Ovary (tissue), 3 donors: ENCODE data around the gene TBP.
"Not testable (repeated sequence)": the region's sequence is repeated elsewhere in the genome, so short reads cannot be mapped to it uniquely, and the experiment has no call there.

Experiments
- CTCF ChIP-seq, 3 donors: fragments of 450-650 bp in 2 of 3; fragments of 200-600 bp in 1 of 3; IDR thresholded peaks; one replicate each; pipeline versions ENCODE4 v1.5.1 to v1.8.0; 2016 to 2022; ENCODE audit warnings: antibody characterized with exemption in 3 of 3, mild to moderate bottlenecking in 1 of 3
- EP300 ChIP-seq: sonication (generic); formaldehyde crosslinking; IDR thresholded peaks from one replicate; pipeline ENCODE4 v1.6.1; 2017; ENCODE audit warnings: antibody characterized with exemption
- donor health status: DM: no; HTN: no; CAD: no.

DNA sequence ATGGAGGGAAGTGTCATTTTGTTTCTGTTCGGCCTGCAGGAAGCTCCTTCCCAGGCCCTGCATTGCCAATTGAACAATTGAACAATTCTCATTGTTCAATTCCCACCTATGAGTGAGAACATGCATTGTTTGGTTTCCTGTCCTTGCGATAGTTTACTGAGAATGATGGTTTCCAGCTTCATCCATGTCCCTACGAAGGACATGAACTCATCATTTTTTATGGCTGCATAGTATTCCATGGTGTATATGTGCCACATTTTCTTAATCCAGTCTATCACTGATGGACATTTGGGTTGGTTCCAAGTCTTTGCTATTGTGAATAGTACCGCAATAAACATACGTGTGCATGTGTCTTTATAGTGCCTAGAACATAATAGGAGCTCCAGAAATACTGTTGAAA lies 26.2 kb upstream of the TBP start:
- not testable (repeated sequence) for TF ChIP-seq CTCF (IDR thresholded peaks at IDR 0.05); EP300
